ENCODE data around the gene TAF11L6.
"Not testable (repeated sequence)": the region's sequence is repeated elsewhere in the genome, so short reads cannot be mapped to it uniquely, and the experiment has no call there.

TAF11L6 gene

DNA sequence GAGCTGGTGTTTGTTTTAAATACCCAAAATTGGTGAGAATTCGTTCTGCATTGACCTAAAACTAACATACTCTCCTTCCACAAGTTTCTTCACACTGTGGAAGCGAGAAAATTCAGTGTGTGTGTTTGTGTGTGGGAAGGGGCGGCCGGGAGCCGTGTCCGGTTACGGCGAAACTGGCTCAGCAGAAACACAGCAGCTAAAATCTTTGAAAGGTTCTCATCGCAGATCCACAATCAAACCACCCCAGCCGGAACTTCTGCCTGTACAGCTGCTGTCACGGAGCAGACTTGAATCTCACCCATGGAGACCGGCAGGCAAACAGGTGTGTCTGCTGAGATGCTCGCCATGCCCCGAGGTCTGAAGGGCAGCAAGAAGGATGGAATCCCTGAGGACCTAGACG, at the start of gene TAF11L6:
Gene TAF11L6 (plus strand): TSS at position 301 of the 400 bp plus-strand sequence.
- not testable (repeated sequence) for DNase-seq (ENCODE audit: low read depth, low spot score)

DNA sequence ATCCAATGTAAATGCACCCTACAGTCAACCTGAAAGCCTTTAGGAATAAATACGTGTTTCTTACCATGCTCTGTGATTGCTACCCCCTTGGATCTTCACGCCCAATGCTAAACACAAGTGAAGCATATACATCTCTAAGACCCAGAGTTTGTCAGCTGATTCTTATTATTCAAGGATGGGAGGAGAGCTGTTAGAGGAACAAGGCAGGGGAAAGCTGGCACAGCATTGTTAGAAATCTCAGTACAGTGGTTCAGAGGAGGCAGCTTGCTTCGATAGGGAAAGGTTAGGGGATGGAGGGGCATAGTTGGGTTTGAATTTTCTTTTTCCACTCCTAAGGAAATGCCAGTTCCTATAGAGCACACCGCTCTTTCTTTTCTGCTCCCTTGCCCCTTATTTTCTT, 47.1 kb upstream of the TAF11L6 start:
- DNase-seq (ENCODE audit: low read depth, low spot score) = no peak

DNA sequence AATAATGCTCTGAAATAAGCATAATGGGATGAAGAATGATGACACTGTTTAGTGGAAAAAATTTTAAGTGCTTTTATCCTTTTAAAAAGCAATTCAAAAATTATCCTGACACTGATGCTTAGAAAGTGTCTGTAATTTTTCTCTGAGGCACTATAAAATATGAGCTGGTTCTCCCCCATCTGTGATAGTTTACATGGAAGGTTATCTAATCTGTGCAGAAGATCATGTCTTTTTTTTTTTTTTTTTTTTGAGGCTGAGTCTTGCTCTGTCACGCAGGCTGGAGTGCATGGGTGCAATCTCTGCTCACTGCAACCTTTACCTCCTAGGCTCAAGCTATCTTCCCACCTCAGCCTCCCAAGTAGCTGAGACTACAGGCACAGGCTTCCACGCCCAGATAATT, 45.7 kb upstream of the TAF11L6 start:
- DNase-seq (ENCODE audit: low read depth, low spot score) = no peak

DNA sequence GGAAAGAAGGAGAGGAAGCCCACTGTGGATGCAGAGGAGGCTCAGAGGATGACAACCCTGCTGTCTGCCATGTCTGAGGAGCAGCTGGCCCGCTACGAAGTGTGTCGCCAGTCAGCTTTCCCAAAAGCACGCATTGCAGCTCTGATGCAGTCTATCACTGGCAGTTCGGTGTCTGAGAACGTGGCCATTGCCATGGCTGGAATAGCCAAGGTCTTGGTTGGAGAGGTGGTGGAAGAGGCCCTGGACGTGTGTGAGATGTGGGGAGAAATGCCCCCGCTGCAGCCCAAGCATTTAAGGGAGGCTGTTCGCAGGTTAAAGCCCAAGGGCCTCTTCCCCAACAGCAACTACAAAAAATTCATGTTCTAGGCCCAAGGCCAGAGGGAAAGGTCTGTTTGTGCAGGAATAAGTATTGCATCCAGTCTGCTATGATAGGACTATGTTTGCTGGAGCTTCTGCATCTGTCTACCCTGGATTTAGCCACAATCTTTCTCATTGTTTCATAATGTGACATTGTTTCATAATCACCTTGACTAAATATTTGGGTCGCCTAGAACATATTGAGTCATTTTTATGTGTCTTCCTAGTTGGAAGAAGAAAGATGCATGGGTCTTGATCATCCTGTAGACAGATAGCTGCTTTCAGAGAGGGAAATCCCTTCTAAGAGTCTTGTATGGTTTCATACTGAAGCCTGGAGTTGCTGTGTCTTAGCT, 41.9 kb upstream of the TAF11L6 start:
- DNase-seq (ENCODE audit: low read depth, low spot score) = not testable (repeated sequence)

DNA sequence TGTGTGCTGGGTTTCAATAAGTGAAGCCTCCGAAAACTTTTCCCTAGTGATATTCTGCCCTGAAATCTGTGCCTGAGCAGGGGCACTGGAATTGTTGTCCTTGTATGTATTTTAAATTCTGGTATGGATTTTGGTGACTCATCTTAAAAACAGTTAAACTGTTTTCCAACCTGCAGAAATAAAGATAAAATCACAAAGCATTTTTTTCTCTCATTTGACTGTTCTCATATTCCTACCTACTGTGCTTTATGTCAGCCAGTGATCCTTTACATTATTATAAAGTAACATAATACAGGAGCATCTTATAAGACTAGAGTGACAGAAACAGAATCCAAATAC, 41.3 kb upstream of the TAF11L6 start:
- DNase-seq (ENCODE audit: low read depth, low spot score) = no peak

DNA sequence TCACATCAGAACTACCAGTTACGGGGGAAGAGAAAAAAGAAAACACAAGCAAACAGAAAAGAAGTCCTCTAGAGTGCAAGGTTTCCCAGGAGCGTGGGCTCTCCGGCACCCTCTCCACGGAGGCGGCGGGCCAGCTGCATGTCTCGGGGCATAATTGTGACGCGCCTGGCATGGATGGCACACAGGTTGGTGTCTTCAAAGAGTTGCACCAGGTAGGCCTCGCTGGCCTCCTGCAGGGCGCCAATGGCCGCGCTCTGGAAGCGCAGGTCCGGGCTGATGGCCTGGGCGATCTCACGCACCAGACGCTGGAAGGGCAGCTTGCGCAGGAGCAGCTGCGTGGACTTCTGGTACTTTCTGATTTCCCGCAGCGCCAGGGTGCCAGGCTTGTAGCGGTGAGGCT, 37.2 kb upstream of the TAF11L6 start:
- DNase-seq (ENCODE audit: low read depth, low spot score) = not testable (repeated sequence)

DNA sequence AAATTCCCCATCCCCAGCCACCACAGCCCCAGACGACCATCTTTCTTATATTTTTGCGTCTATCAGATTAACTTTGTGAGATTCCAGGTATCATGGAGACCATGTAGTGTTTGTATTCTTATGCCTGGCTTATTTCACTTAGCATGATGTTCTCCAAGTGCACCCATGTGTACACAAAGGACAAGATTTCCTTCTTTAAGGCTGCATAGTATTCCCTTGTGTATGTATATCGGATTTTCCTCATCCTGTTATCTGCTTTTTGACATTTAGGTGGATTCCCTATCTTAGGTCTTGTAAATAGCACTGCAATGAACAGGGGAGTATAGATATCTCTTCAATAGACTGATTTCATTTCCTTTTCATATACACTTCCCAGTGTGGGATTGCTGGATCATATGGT, 35.7 kb upstream of the TAF11L6 start:
- no peak for DNase-seq (ENCODE audit: low read depth, low spot score)

DNA sequence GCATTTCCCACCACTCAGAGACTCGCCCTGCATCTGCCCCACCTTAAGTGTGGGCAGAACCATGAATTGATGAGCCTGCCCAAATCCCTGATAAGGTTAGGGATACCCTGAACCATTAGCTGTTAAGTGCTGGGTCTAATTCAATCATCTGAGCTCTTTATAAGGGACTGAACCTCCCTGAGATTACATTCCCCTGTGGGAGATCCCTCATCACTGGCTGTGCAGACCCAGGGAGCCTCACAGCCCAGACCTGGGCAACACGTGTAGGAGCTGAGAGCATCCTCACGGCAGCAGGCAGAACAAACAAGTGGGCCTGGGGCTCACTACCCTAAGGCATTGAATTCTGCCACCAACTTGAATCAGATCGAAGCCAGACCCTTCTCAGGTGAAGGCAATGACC, 31.0 kb upstream of the TAF11L6 start:
- no peak for DNase-seq (ENCODE audit: low read depth, low spot score)

DNA sequence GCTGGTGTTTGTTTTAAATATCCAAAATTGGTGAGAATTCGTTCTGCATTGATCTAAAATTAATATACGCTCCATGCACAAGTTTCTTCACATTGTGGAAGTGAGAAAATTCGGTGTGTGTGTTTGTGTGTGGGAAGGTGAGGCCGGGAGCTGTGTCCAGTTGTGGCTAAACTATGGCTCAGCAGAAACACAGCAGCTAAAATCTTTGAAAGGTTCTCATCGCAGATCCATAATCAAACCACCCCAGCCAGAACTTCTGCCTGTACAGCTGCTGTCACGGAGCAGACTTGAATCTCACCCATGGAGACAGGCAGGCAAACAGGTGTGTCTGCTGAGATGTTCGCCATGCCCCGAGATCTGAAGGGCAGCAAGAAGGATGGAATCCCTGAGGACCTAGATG, 30.5 kb upstream of the TAF11L6 start, which contains the start of gene TAF11L2:
Gene TAF11L2 (plus strand): TSS at position 301 of the 400 bp plus-strand sequence.
- not testable (repeated sequence) for DNase-seq (ENCODE audit: low read depth, low spot score)

DNA sequence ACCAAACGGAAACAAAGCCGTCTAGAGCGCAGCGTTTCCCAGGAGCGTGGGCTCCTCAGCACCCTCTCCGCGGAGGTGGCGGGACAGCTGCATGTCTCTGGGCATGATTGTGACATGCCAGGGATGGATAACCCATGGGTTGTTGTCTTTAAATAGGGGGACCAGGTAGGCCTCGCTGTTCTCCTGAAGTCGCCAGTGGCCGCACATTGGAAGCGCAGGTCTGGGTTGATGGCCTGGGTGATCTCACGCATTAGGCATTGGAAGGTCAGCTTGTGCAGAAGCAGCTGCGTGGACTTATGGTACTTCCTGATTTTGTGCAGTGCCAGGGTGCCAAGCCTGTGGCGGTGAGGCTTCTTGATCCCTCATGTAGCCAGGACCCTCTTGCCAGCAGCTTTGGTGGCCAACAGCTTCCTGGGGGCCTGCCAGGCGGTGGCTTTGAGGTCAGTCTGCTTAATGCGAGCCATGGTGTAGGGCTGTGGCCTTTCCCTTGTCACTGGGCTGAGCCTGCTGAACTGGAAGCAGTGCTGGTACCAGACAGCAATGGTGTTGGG, 16.6 kb upstream of the TAF11L6 start:
- DNase-seq (ENCODE audit: low read depth, low spot score) = no peak

DNA sequence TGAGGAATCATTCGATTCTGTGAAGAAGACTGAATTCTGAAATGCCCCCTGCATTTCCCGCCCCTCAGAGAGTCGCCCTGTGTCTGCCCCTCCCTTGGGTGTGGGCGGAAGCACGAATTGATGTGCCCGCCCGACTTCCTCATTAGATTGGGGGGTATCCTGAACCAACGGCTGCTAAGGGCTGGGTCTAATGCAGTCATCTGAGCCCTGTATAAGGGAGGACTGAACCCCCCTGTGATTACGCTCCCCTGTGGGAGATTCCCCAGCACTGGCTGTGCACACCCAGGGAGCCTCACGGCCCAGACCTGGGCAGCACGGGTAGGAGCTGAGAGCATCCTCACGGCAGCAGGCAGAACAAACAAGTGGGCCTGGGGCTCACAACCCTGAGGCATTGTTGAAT, 10.9 kb upstream of the TAF11L6 start:
- not testable (repeated sequence) for DNase-seq (ENCODE audit: low read depth, low spot score)

DNA sequence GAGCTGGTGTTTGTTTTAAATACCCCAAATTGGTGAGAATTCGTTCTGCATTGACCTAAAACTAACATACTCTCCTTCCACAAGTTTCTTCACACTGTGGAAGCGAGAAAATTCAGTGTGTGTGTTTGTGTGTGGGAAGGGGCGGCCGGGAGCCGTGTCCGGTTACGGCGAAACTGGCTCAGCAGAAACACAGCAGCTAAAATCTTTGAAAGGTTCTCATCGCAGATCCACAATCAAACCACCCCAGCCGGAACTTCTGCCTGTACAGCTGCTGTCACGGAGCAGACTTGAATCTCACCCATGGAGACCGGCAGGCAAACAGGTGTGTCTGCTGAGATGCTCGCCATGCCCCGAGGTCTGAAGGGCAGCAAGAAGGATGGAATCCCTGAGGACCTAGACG, 10.4 kb upstream of the TAF11L6 start, which contains the start of gene TAF11L3:
Gene TAF11L3 (plus strand): TSS at position 301 of the 400 bp plus-strand sequence.
- DNase-seq (ENCODE audit: low read depth, low spot score) = not testable (repeated sequence)

DNA sequence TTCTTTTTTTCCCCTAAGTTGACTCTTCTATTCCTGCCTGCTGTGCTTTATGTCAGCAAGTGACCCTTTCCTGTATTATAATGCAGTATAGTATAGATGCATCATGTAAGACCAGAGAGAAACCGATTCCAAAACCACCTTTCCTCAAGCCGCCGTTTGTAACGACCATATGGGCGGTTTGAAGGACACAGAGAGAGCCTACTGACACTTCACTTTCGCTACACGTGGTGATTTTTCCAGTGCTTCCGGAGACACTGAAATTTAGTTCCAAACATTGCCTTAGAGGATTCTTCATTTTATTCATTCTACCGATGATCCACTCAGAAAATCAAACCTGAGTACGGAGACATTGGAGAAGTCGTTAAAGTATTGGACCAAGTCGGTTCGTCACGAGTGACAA, 9.0 kb upstream of the TAF11L6 start:
- DNase-seq (ENCODE audit: low read depth, low spot score) = not testable (repeated sequence)

DNA sequence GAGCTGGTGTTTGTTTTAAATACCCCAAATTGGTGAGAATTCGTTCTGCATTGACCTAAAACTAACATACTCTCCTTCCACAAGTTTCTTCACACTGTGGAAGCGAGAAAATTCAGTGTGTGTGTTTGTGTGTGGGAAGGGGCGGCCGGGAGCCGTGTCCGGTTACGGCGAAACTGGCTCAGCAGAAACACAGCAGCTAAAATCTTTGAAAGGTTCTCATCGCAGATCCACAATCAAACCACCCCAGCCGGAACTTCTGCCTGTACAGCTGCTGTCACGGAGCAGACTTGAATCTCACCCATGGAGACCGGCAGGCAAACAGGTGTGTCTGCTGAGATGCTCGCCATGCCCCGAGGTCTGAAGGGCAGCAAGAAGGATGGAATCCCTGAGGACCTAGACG, 7.0 kb upstream of the TAF11L6 start, which contains the start of gene TAF11L4:
Gene TAF11L4 (plus strand): TSS at position 301 of the 400 bp plus-strand sequence.
- DNase-seq (ENCODE audit: low read depth, low spot score) = not testable (repeated sequence)

DNA sequence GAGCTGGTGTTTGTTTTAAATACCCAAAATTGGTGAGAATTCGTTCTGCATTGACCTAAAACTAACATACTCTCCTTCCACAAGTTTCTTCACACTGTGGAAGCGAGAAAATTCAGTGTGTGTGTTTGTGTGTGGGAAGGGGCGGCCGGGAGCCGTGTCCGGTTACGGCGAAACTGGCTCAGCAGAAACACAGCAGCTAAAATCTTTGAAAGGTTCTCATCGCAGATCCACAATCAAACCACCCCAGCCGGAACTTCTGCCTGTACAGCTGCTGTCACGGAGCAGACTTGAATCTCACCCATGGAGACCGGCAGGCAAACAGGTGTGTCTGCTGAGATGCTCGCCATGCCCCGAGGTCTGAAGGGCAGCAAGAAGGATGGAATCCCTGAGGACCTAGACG, 3.5 kb upstream of the TAF11L6 start, which contains the start of gene TAF11L5:
Gene TAF11L5 (plus strand): TSS at position 301 of the 400 bp plus-strand sequence.
- DNase-seq (ENCODE audit: low read depth, low spot score) = not testable (repeated sequence)

DNA sequence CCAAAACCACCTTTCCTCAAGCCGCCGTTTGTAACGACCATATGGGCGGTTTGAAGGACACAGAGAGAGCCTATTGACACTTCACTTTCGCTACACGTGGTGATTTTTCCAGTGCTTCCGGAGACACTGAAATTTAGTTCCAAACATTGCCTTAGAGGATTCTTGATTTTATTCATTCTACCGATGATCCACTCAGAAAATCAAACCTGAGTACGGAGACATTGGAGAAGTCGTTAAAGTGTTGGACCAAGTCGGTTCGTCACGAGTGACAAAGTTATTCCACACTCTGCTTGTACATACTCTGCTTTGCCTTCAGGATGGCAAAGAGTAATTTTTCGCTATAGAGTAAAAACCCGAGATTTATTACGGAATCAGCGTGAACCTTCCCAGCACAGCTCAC, 2.0 kb upstream of the TAF11L6 start:
- DNase-seq (ENCODE audit: low read depth, low spot score) = not testable (repeated sequence)
